ENCODE results near the gene SLC46A1. TPM values are rescaled to one million over a fixed set of nuclear protein-coding genes. Genes with fewer than 3 reads are reported as not detected.

SLC46A1 gene
- total and polyA plus RNA-seq, 11 donors, result 2.6 to 13.9 (median 4.6) TPM

DNA sequence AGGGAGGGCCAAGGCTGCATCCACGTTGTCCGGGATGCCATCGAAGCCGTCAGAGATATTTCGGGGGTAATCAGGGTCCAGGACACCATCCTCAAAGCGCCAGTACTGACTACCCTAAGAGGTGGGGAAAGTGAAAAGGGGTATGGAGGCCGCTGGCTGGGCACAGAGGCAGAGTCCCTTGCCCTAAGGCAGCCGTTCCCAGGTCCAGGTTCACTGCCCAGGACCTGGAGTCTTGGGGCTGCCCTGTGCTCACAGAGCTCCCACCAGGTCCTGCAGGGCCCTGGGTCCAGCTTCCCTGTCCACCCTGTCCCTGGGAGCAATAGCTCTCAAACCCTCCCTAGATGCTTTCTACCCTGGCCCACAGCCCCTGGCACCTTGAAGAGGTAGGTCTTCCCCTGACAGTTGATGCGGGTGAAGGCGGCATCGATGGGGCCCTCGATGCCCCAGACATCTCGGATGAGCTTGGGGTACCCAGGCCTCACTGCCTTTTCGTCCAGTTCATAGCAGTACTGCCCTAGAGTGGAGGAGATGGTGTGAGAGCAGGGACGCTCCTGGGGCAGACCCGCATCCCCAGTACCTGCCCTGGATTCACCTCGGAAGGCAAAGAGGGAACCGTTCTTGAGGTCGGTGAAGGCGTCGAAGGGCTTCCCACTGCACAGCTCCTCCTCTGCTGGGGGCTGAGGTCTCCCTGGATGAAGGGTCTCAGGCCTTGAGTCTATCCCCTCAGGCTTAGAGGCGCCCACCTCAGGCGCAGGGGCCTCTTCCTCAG, 36.9 kb downstream of the SLC46A1 start:
- intact Hi-C loops (cut with DNase I), result no loop called here
- no peak for TF ChIP-seq POLR2A (IDR thresholded peaks at IDR 0.05)
- TF ChIP-seq, protein P1, sequence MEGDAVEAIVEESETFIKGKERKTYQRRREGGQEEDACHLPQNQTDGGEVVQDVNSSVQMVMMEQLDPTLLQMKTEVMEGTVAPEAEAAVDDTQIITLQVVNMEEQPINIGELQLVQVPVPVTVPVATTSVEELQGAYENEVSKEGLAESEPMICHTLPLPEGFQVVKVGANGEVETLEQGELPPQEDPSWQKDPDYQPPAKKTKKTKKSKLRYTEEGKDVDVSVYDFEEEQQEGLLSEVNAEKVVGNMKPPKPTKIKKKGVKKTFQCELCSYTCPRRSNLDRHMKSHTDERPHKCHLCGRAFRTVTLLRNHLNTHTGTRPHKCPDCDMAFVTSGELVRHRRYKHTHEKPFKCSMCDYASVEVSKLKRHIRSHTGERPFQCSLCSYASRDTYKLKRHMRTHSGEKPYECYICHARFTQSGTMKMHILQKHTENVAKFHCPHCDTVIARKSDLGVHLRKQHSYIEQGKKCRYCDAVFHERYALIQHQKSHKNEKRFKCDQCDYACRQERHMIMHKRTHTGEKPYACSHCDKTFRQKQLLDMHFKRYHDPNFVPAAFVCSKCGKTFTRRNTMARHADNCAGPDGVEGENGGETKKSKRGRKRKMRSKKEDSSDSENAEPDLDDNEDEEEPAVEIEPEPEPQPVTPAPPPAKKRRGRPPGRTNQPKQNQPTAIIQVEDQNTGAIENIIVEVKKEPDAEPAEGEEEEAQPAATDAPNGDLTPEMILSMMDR (IDR thresholded peaks at IDR 0.05), result no peak
- peak overlapping the region in 3 of 12 donors; percentile 70 to 86 (median 83) for H3K27ac ChIP-seq
- DNase-seq (no peak), ATAC-seq (no peak)
- H3K27me3 ChIP-seq, result no peaks in the 10 kb centered on the region
- WGBS, 4 donors, result 91 to 93% (median 92%) methylated on average over 21 to 23 of the region's 23 CpGs
- peaks cover 0 to 16% (median under 1%) of the 10 kb centered on the region in 9 donors for H3K36me3 ChIP-seq
- no peaks in the 10 kb centered on the region for H3K9me3 ChIP-seq
- H3K4me1 ChIP-seq, result peaks cover 7 to 39% (median 25%) of the 10 kb centered on the region in 12 donors
- H3K4me3 ChIP-seq, result no peak overlapping the region

- Histone ChIP-seq H3K4me1 (peaks cover 7 to 37% (median 24%) of the 10 kb centered on the region in 12 donors), H3K27me3 (no peaks in the 10 kb centered on the region), H3K9me3 (no peaks in the 10 kb centered on the region), H3K27ac (peak overlapping the region in 1 of 12 donors; percentile 86), H3K36me3 (peaks cover 0 to 24% (median 8%) of the 10 kb centered on the region in 9 donors), H3K4me3 (no peak overlapping the region)
- no peak for TF ChIP-seq POLR2A (IDR thresholded peaks at IDR 0.05)
- TF ChIP-seq, protein P1 (IDR thresholded peaks at IDR 0.05), result no peak
- intact Hi-C loops (cut with DNase I), result no loop called here
- 81 to 92% (median 87%) methylated on average over 3 to 5 of the region's 5 CpGs for WGBS, 4 donors
- DNase-seq (no peak), ATAC-seq (no peak)
These were observed 37.6 kb downstream of the SLC46A1 start for GRCh38 chr17:28368306-28368831.

GRCh38 chr17:28367641-28368305, 38.2 kb downstream of the SLC46A1 start:
- Histone ChIP-seq H3K27ac (no peak overlapping the region), H3K27me3 (no peaks in the 10 kb centered on the region), H3K4me1 (peaks cover 4 to 31% (median 18%) of the 10 kb centered on the region in 12 donors), H3K36me3 (peaks cover 0 to 29% (median 14%) of the 10 kb centered on the region in 9 donors), H3K9me3 (no peaks in the 10 kb centered on the region), H3K4me3 (no peak overlapping the region)
- no peak for TF ChIP-seq POLR2A (IDR thresholded peaks at IDR 0.05)
- TF ChIP-seq, protein P1 (IDR thresholded peaks at IDR 0.05), result no peak
- 88 to 93% (median 92%) methylated on average over 17 to 21 of the region's 21 CpGs for WGBS, 4 donors
- intact Hi-C loops (cut with DNase I), result no loop called here
- DNase-seq (no peak), ATAC-seq (no peak)

- ATAC-seq (no peak), DNase-seq (no peak)
- WGBS, 4 donors, result 71 to 92% (median 86%) methylated on average over 1 of the region's 1 CpG
- peaks cover 0 to 40% (median 26%) of the 10 kb centered on the region in 9 donors for H3K36me3 ChIP-seq
- H3K27ac ChIP-seq, result no peak overlapping the region
- no peaks in the 10 kb centered on the region for H3K27me3 ChIP-seq
- H3K4me3 ChIP-seq, result no peak overlapping the region
- intact Hi-C loops (cut with DNase I), result no loop called here
- H3K4me1 ChIP-seq, result peaks cover 4 to 20% (median 10%) of the 10 kb centered on the region in 12 donors
- no peaks in the 10 kb centered on the region for H3K9me3 ChIP-seq
- TF ChIP-seq, protein P1 (IDR thresholded peaks at IDR 0.05), result no peak
- no peak for TF ChIP-seq POLR2A (IDR thresholded peaks at IDR 0.05)
These were observed 39.4 kb downstream of the SLC46A1 start for GRCh38 chr17:28366605-28367004.

Measured in heart left ventricle (tissue), 16 donors.